Prostate gland (tissue), 2 donors: ENCODE data around the gene ARID4A.

Experiments used
- POLR2A ChIP-seq: fragments of 450-650 bp; IDR thresholded peaks from one replicate; pipeline ENCODE4 v1.6.1; 2016; ENCODE audit warnings: antibody characterized with exemption, mild to moderate bottlenecking
- POLR2AphosphoS5 ChIP-seq: sonication (generic); formaldehyde crosslinking; IDR thresholded peaks from one replicate; pipeline ENCODE4 v1.6.1; 2017; ENCODE audit warnings: antibody characterized with exemption
- TF ChIP-seq, protein P1 (sequence below), 4 experiments: fragments of 200-600 bp in 2 of 4; fragments of 450-650 bp in 2 of 4; sonication (generic) in 2 of 4; IDR thresholded peaks; 1 replicate in 3 of 4; 2 replicates in 1 of 4; pipeline ENCODE4 v1.5.1; 2016 to 2019; ENCODE audit warnings: antibody characterized with exemption in 4 of 4, mild to moderate bottlenecking in 2 of 4, moderate library complexity in 2 of 4

DNA sequence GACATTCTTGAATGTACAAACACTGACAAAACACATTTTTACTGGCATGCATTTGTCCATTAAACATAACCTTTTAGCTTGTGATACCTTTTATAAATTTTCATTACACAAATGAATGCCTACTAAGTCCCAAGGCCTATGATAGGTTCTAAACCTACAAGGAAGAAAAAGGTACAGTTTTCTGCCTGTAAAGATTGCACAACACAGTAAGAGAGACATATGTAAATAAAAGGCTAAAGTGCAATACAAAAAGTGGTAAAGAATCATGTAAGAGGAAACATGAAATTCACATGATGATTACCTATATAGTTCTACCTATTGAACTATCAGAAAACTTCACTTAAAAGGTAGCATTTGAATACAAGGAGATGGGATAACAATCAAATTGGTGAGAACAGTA is 14.6 kb upstream of the ARID4A start:
- TF ChIP-seq POLR2A (no peak), POLR2AphosphoS5 (no peak)
- TF ChIP-seq, protein P1, sequence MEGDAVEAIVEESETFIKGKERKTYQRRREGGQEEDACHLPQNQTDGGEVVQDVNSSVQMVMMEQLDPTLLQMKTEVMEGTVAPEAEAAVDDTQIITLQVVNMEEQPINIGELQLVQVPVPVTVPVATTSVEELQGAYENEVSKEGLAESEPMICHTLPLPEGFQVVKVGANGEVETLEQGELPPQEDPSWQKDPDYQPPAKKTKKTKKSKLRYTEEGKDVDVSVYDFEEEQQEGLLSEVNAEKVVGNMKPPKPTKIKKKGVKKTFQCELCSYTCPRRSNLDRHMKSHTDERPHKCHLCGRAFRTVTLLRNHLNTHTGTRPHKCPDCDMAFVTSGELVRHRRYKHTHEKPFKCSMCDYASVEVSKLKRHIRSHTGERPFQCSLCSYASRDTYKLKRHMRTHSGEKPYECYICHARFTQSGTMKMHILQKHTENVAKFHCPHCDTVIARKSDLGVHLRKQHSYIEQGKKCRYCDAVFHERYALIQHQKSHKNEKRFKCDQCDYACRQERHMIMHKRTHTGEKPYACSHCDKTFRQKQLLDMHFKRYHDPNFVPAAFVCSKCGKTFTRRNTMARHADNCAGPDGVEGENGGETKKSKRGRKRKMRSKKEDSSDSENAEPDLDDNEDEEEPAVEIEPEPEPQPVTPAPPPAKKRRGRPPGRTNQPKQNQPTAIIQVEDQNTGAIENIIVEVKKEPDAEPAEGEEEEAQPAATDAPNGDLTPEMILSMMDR (IDR thresholded peaks at IDR 0.05), result no peak
